RWPE2 (cell line): Measurements from ENCODE around the gene CSTF3.

ENCODE experiments used
- ATAC-seq: fragments of 200-7000 bp; cut with Tn5 transposase; 3 replicates; pipeline ENCODE4 v1.9.1; 2021; ENCODE audit warnings: low read depth
- DNase-seq: peaks from one replicate; pipeline ENCODE4 v3.0.0-alpha.2; 2020; ENCODE audit warnings: low spot score
- H3K27ac ChIP-seq: fragments of 450-650 bp; 2 replicates; pipeline ENCODE4 v1.5.1; 2017; ENCODE audit warnings: mild to moderate bottlenecking; ENCODE audit not compliant: poor library complexity, severe bottlenecking
- H3K27me3 ChIP-seq: fragments of 250-450 bp; sonication (Bioruptor Pico); 2 replicates; pipeline ENCODE4 v1.5.1; 2021; ENCODE audit warnings: mild to moderate bottlenecking, moderate library complexity; ENCODE audit not compliant: insufficient read depth, poor library complexity, severe bottlenecking
- H3K36me3 ChIP-seq: fragments of 250-450 bp; sonication (Bioruptor Pico); 2 replicates; pipeline ENCODE4 v1.5.1; 2020; ENCODE audit warnings: low read depth, mild to moderate bottlenecking, moderate library complexity
- H3K4me1 ChIP-seq: fragments of 250-450 bp; sonication (Bioruptor Pico); 2 replicates; pipeline ENCODE4 v1.5.1; 2021; ENCODE audit warnings: mild to moderate bottlenecking, moderate library complexity; ENCODE audit not compliant: insufficient read depth, poor library complexity, severe bottlenecking
- H3K4me3 ChIP-seq: fragments of 250-450 bp; sonication (Bioruptor Pico); 2 replicates; pipeline ENCODE4 v1.5.1; 2021; ENCODE audit warnings: mild to moderate bottlenecking, moderate library complexity; ENCODE audit not compliant: severe bottlenecking
- H3K9me3 ChIP-seq: fragments of 250-450 bp; sonication (Bioruptor Pico); 2 replicates; pipeline ENCODE4 v1.5.1; 2021; ENCODE audit warnings: mild to moderate bottlenecking, moderate library complexity; ENCODE audit not compliant: severe bottlenecking
- TF ChIP-seq, protein P1 (sequence below): fragments of 450-650 bp; IDR thresholded peaks from one replicate; pipeline ENCODE4 v1.5.1; 2017; ENCODE audit warnings: mild to moderate bottlenecking, moderate library complexity; ENCODE audit not compliant: poor library complexity, severe bottlenecking

CSTF3 gene

DNA sequence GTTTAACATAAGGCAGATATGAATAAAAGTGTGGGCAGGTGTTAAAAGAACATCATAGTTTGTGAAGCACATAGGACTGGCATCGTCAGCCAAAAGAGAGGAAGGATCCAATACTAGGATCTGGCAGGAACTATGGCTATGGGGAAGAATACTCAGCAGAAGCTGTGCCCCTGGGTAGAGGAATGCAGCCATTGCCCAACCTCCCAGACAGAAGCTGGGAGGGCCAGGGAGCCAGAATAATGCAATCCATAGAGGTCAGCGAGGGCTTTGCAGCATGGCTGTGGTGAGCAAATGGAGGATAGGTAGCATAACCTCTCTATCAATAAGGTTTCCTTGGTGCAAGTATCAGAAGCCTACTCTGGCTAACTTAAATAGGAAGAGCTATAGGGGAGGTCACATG is 11.7 kb upstream of the CSTF3 start:
- TF ChIP-seq, protein P1, sequence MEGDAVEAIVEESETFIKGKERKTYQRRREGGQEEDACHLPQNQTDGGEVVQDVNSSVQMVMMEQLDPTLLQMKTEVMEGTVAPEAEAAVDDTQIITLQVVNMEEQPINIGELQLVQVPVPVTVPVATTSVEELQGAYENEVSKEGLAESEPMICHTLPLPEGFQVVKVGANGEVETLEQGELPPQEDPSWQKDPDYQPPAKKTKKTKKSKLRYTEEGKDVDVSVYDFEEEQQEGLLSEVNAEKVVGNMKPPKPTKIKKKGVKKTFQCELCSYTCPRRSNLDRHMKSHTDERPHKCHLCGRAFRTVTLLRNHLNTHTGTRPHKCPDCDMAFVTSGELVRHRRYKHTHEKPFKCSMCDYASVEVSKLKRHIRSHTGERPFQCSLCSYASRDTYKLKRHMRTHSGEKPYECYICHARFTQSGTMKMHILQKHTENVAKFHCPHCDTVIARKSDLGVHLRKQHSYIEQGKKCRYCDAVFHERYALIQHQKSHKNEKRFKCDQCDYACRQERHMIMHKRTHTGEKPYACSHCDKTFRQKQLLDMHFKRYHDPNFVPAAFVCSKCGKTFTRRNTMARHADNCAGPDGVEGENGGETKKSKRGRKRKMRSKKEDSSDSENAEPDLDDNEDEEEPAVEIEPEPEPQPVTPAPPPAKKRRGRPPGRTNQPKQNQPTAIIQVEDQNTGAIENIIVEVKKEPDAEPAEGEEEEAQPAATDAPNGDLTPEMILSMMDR: no peak
- Histone ChIP-seq H3K36me3 (no peaks in the 10 kb centered on the region), H3K27me3 (no peaks in the 10 kb centered on the region), H3K27ac (no peak overlapping the region), H3K4me1 (no peaks in the 10 kb centered on the region), H3K9me3 (no peaks in the 10 kb centered on the region), H3K4me3 (no peak overlapping the region)
- ATAC-seq (peak; percentile 40; the same call in 1 of the 3 replicates), DNase-seq (no peak)

DNA sequence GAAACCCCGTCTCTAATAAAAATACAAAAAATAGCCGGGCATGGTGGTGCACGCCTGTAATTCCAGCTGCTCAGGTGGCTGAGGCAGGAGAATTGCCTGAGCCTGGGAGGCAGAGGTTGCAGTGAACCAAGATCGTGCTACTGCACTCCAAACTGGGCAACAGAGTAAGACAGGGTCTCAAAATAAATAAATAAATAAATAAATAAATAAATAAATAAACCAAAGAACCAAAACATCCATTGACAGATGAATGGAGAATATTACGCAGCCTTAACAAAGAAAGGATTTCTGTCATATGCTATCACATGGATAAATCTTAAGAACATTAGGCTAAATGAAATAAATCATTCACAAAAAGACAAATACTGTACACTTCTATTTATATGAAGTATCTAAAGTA is 11.1 kb upstream of the CSTF3 start:
- TF ChIP-seq, protein P1: no peak
- ATAC-seq (no peak), DNase-seq (no peak)
- H3K27me3 ChIP-seq: no peaks in the 10 kb centered on the region
- H3K9me3 ChIP-seq: no peaks in the 10 kb centered on the region
- no peak overlapping the region for H3K27ac ChIP-seq
- no peaks in the 10 kb centered on the region for H3K36me3 ChIP-seq
- H3K4me3 ChIP-seq: no peak overlapping the region
- H3K4me1 ChIP-seq: no peaks in the 10 kb centered on the region

DNA sequence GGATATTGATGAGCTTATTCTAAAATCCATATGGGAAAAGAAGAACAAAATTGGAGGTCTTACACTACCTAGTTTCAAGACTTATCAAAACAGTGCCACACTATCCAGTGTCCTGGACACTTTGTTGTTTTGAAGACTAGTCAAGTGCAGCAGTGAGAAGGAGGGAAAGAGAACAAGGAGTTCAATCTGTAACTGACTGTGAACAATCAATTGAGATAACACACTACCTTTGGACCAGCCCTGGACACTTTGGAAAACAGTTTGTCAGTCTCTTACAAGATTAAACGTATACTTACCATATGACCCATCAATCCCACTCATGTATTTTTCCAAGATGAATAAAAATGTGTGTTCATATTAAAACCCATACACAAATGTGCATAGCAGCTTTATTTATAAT is 10.0 kb upstream of the CSTF3 start:
- Histone ChIP-seq H3K27ac (no peak overlapping the region), H3K4me1 (peaks cover 3% of the 10 kb centered on the region), H3K36me3 (no peaks in the 10 kb centered on the region), H3K9me3 (no peaks in the 10 kb centered on the region), H3K27me3 (no peaks in the 10 kb centered on the region), H3K4me3 (no peak overlapping the region)
- TF ChIP-seq, protein P1: no peak
- ATAC-seq (no peak), DNase-seq (no peak)

DNA sequence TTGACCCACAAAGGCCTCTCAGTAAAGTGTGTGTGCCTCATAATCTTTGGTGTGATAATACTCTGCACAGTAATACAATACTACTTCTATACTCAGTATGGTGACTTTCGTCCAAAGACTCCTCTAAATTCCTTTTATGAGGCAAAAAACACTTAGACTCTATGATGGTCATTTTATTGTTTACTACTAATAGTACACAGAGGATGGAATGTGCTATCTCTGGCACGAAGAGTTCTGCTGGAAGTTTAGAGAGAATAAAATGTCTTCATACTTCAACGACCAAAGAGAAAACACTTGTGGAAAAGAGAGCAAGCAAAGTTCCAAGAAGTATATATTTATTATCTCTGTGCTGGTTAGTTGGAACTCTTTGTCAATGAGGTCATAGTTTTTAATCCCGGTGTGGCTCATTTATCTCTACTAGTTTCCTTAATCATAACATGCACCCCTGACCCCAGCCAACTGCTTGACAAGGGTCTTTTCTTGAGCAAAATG is 7.5 kb upstream of the CSTF3 start:
- no peak for DNase-seq
- no peaks in the 10 kb centered on the region for H3K27me3 ChIP-seq
- H3K36me3 ChIP-seq: no peaks in the 10 kb centered on the region
- H3K4me3 ChIP-seq: no peak overlapping the region
- H3K27ac ChIP-seq: no peak overlapping the region
- TF ChIP-seq, protein P1: no peak
- peaks cover 3% of the 10 kb centered on the region for H3K4me1 ChIP-seq
- no peak for ATAC-seq
- no peaks in the 10 kb centered on the region for H3K9me3 ChIP-seq

DNA sequence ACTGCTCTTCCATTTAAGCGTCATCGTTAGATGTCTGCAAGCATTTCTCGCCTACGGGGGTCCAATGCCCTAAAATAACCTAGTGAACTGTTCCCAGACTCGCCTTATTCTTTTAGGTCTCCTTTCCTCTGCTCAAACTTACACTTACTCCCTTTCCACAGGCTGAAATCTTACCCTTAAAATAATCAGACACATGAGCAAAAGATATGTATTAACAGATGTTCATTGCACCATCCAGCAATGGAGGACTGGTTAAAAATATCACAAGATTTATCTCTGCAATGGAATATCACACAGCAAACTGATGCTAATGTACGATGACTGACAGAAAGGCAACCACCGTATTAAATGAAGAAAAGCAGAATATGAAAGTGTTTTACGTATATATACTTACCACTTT is 1.6 kb upstream of the CSTF3 start:
- H3K27me3 ChIP-seq: no peaks in the 10 kb centered on the region
- TF ChIP-seq, protein P1: no peak
- H3K9me3 ChIP-seq: no peaks in the 10 kb centered on the region
- no peak overlapping the region for H3K27ac ChIP-seq
- DNase-seq: no peak
- ATAC-seq: no peak
- peaks cover 27% of the 10 kb centered on the region for H3K4me1 ChIP-seq
- no peak overlapping the region for H3K4me3 ChIP-seq
- peaks cover 27% of the 10 kb centered on the region for H3K36me3 ChIP-seq
